ENCODE measurements around the gene VANGL2. TPM values are rescaled to one million over a fixed set of nuclear protein-coding genes. Genes with fewer than 3 reads are reported as not detected.
A peak's percentile ranks its signal among the peaks of the same experiment; 100 is the strongest.

The VANGL2 gene
- total and polyA plus RNA-seq, 9 of the 15 experiments (the other 6 are each of a cell fraction or from before 2014, with no cell fraction given): 0.28 to 4.0 (median 0.98) TPM

- CTCF ChIA-PET (ENCODE audit: low intra/inter-chr PET ratio): no interaction called here
- no peak overlapping the region for H3K9ac ChIP-seq (ENCODE audit: insufficient read depth in 1 of 2, low read depth in 2 of 2, low read length in 2 of 2)
- H3K9me1 ChIP-seq (ENCODE audit: control insufficient read depth, insufficient read depth, low read length): no peaks in the 10 kb centered on the region
- WGBS (ENCODE audit: insufficient coverage, low coverage, missing lambda C conversion rate): 45% methylated on average over 4 of the region's 4 CpGs
- POLR2A ChIA-PET: interaction anchor here (0.8 to 1.2 kb wide), 2 partner anchors 10 to 95 kb away, joined by 3 to 5 read pairs; no protein-coding TSS in a partner anchor
- intact Hi-C loops (cut with micrococcal nuclease) (no loop called here), in situ Hi-C loops (cut with MboI) (no loop called here)
- H3K9me3 ChIP-seq (replicated peaks; ENCODE audit: control insufficient read depth, insufficient read depth, low read depth, low read length): no peaks in the 10 kb centered on the region
- no peaks in the 10 kb centered on the region for H3K79me2 ChIP-seq (ENCODE audit: control insufficient read depth, insufficient read depth, low read length)
- no peak overlapping the region for H3K4me3 ChIP-seq
- ATAC-seq (peak; percentile 59), FAIRE-seq (no peak), DNase-seq (ENCODE audit: extremely low read depth in 1 of 4, low spot score in 3 of 4) (peak in 1 of 4 experiments; percentile 16)
- H3K4me2 ChIP-seq (ENCODE audit: insufficient read depth, low read length): peak overlapping the region; percentile 17; the same call in 1 of the 2 replicates
- H3K27ac ChIP-seq (ENCODE audit: extremely low read depth, low read depth, low read length): peak overlapping the region; percentile 16; the same call in 1 of the 3 replicates
- peaks cover 0 to 15% of the 10 kb centered on the region in 2 experiments; a peak in 3 of 5 replicates for H3K4me1 ChIP-seq (replicated peaks in 1 of 2; ENCODE audit: control insufficient read depth in 2 of 2, insufficient read depth in 2 of 2, low read length in 2 of 2)
- H4K20me1 ChIP-seq (replicated peaks; ENCODE audit: control insufficient read depth, insufficient read depth, low read length): no peaks in the 10 kb centered on the region
- BruUV-seq (replicated peaks): no TSS peak
- peak overlapping the region; percentile 91 for H2AFZ ChIP-seq (ENCODE audit: low read depth, low read length)
- no peaks in the 10 kb centered on the region for H3K27me3 ChIP-seq (ENCODE audit: control insufficient read depth in 2 of 2, insufficient read depth in 2 of 2, low read length in 2 of 2)
- H3K36me3 ChIP-seq (ENCODE audit: control insufficient read depth, insufficient read depth, low read length): no peaks in the 10 kb centered on the region
- TF ChIP-seq ETV1 (tag; conservative IDR thresholded peaks at IDR 0.05; ENCODE audit: low read depth): 0 out of 2 replicates have a peak, but pooled peaks have one; percentile 7
- TF ChIP-seq, protein P1, sequence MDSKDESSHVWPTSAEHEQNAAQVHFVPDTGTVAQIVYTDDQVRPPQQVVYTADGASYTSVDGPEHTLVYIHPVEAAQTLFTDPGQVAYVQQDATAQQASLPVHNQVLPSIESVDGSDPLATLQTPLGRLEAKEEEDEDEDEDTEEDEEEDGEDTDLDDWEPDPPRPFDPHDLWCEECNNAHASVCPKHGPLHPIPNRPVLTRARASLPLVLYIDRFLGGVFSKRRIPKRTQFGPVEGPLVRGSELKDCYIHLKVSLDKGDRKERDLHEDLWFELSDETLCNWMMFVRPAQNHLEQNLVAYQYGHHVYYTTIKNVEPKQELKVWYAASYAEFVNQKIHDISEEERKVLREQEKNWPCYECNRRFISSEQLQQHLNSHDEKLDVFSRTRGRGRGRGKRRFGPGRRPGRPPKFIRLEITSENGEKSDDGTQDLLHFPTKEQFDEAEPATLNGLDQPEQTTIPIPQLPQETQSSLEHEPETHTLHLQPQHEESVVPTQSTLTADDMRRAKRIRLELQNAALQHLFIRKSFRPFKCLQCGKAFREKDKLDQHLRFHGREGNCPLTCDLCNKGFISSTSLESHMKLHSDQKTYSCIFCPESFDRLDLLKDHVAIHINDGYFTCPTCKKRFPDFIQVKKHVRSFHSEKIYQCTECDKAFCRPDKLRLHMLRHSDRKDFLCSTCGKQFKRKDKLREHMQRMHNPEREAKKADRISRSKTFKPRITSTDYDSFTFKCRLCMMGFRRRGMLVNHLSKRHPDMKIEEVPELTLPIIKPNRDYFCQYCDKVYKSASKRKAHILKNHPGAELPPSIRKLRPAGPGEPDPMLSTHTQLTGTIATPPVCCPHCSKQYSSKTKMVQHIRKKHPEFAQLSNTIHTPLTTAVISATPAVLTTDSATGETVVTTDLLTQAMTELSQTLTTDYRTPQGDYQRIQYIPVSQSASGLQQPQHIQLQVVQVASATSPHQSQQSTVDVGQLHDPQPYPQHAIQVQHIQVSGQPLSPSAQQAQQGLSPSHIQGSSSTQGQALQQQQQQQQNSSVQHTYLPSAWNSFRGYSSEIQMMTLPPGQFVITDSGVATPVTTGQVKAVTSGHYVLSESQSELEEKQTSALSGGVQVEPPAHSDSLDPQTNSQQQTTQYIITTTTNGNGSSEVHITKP (IDR thresholded peaks at IDR 0.05; ENCODE audit: partially characterized antibody): peak; percentile 29
- TF ChIP-seq ATF3 (IDR thresholded peaks at IDR 0.05): peak; percentile 40; the same call in 1 of the 2 replicates
- no peak for TF ChIP-seq ATF3 (CRISPR knock-in tag; conservative IDR thresholded peaks at IDR 0.05)
- no peak for TF ChIP-seq MTF1 (CRISPR knock-in tag; IDR thresholded peaks at IDR 0.05; ENCODE audit: borderline replicate concordance)
- peak; percentile 33; the same call in 1 of the 2 replicates for TF ChIP-seq SMARCA4 (IDR thresholded peaks at IDR 0.05)
- TF ChIP-seq DMBX1 (CRISPR knock-in tag; IDR thresholded peaks at IDR 0.05; ENCODE audit: borderline replicate concordance): 0 out of 2 replicates have a peak, but pooled peaks have one; percentile 15
- TF ChIP-seq, protein P2, sequence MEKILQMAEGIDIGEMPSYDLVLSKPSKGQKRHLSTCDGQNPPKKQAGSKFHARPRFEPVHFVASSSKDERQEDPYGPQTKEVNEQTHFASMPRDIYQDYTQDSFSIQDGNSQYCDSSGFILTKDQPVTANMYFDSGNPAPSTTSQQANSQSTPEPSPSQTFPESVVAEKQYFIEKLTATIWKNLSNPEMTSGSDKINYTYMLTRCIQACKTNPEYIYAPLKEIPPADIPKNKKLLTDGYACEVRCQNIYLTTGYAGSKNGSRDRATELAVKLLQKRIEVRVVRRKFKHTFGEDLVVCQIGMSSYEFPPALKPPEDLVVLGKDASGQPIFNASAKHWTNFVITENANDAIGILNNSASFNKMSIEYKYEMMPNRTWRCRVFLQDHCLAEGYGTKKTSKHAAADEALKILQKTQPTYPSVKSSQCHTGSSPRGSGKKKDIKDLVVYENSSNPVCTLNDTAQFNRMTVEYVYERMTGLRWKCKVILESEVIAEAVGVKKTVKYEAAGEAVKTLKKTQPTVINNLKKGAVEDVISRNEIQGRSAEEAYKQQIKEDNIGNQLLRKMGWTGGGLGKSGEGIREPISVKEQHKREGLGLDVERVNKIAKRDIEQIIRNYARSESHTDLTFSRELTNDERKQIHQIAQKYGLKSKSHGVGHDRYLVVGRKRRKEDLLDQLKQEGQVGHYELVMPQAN (IDR thresholded peaks at IDR 0.05; ENCODE audit: borderline replicate concordance): no peak
- peak; percentile 62 for TF ChIP-seq FOSL1 (tag; conservative IDR thresholded peaks at IDR 0.05)
- TF ChIP-seq CEBPB (tag; IDR thresholded peaks at IDR 0.05): peak; percentile 26; the same call in 1 of the 2 replicates
- TF ChIP-seq ZNF589 (CRISPR knock-in tag; IDR thresholded peaks at IDR 0.05; ENCODE audit: low read depth): 0 out of 2 replicates have a peak, but pooled peaks have one; percentile 39
- TF ChIP-seq PURB (CRISPR knock-in tag; IDR thresholded peaks at IDR 0.05; ENCODE audit: low read depth): no peak
- TF ChIP-seq, protein P3, sequence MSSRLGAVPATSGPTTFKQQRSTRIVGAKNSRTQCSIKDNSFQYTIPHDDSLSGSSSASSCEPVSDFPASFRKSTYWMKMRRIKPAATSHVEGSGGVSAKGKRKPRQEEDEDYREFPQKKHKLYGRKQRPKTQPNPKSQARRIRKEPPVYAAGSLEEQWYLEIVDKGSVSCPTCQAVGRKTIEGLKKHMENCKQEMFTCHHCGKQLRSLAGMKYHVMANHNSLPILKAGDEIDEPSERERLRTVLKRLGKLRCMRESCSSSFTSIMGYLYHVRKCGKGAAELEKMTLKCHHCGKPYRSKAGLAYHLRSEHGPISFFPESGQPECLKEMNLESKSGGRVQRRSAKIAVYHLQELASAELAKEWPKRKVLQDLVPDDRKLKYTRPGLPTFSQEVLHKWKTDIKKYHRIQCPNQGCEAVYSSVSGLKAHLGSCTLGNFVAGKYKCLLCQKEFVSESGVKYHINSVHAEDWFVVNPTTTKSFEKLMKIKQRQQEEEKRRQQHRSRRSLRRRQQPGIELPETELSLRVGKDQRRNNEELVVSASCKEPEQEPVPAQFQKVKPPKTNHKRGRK (tag; IDR thresholded peaks at IDR 0.05): 0 out of 2 replicates have a peak, but pooled peaks have one; percentile 21
Observed at GRCh38 chr1:160460683-160461287, 60.4 kb downstream of the VANGL2 start.

Measured in K562 (cell line).